Naive thymus-derived CD4-positive, alpha-beta T cell (primary cell): ENCODE results near the gene PRPS1L1. TPM values are rescaled to one million over a fixed set of nuclear protein-coding genes. Genes with fewer than 3 reads are reported as not detected.

Experiments used
- ATAC-seq: fragments of 150-1000 bp; cut with Tn5 transposase; 2 replicates; pipeline ENCODE4 v1.10.0; 2021; ENCODE audit warnings: mild to moderate bottlenecking, moderate library complexity
- CTCF ChIA-PET: fragments of 350-600 bp; sonication (Branson Sonifier 250); formaldehyde crosslinking; loops from one replicate; lab custom pipeline; 2021; ENCODE audit warnings: antibody characterized with exemption; lab: Charles Lee
- POLR2A ChIA-PET: fragments of 350-600 bp; sonication (Branson Sonifier 250); formaldehyde crosslinking; loops from one replicate; lab custom pipeline; 2021; ENCODE audit warnings: antibody characterized with exemption, inconsistent platforms; lab: Charles Lee
- DNase-seq, 9 donors: peaks; one replicate each; pipeline versions ENCODE4 v3.0.0 to v3.0.0-alpha.2; 2020 to 2022; ENCODE audit warnings: mixed read lengths in 1 of 9
- H3K27ac ChIP-seq: one replicate; pipeline ENCODE4 v1.7.0; 2013; ENCODE audit warnings: mild to moderate bottlenecking, low read depth, low read length, moderate library complexity
- H3K27me3 ChIP-seq, 2 donors: one replicate each; pipeline ENCODE4 v1.7.0; 2013; ENCODE audit warnings: low read length in 2 of 2, mild to moderate bottlenecking in 2 of 2, moderate library complexity in 2 of 2; ENCODE audit not compliant: control insufficient read depth in 2 of 2, insufficient read depth in 2 of 2
- H3K36me3 ChIP-seq, 3 experiments: 1 replicate in 2 of 3; 2 replicates in 1 of 3; pipeline ENCODE4 v1.7.0; 2013; ENCODE audit warnings: low read length in 3 of 3, mild to moderate bottlenecking in 3 of 3, moderate library complexity in 1 of 3; ENCODE audit not compliant: insufficient read depth in 3 of 3, control insufficient read depth in 2 of 3
- H3K4me1 ChIP-seq, 2 donors: one replicate each; pipeline ENCODE4 v1.7.0; 2013; ENCODE audit warnings: low read length in 2 of 2, mild to moderate bottlenecking in 2 of 2, moderate library complexity in 1 of 2; ENCODE audit not compliant: control insufficient read depth in 2 of 2, insufficient read depth in 2 of 2
- H3K4me3 ChIP-seq: 2 replicates; pipeline ENCODE4 v1.7.0; 2013; ENCODE audit warnings: mild to moderate bottlenecking, low read length
- H3K9me3 ChIP-seq, 3 experiments: 1 replicate in 2 of 3; 2 replicates in 1 of 3; pipeline ENCODE4 v1.7.0; 2013; ENCODE audit warnings: low read length in 3 of 3; ENCODE audit not compliant: control insufficient read depth in 2 of 3
- H3K27ac Mint-ChIP-seq, 9 donors: one replicate each; pipeline ENCODE4 v1.8.0; 2020 to 2022; ENCODE audit warnings: mixed read lengths in 9 of 9, mild to moderate bottlenecking in 8 of 9, moderate library complexity in 5 of 9, inconsistent platforms in 2 of 9
- H3K27me3 Mint-ChIP-seq, 5 donors: one replicate each; pipeline ENCODE4 v1.8.0; 2021 to 2022; ENCODE audit warnings: mixed read lengths in 5 of 5, mild to moderate bottlenecking in 1 of 5
- H3K36me3 Mint-ChIP-seq, 5 donors: one replicate each; pipeline ENCODE4 v1.8.0; 2020 to 2022; ENCODE audit warnings: mixed read lengths in 5 of 5, mild to moderate bottlenecking in 3 of 5, inconsistent platforms in 1 of 5
- H3K4me1 Mint-ChIP-seq, 7 donors: one replicate each; pipeline ENCODE4 v1.8.0; 2020 to 2022; ENCODE audit warnings: mixed read lengths in 7 of 7, mild to moderate bottlenecking in 3 of 7, inconsistent platforms in 1 of 7
- H3K4me3 Mint-ChIP-seq, 10 donors: one replicate each; pipeline ENCODE4 v1.8.0; 2020 to 2022; ENCODE audit warnings: mild to moderate bottlenecking in 10 of 10, mixed read lengths in 10 of 10, moderate library complexity in 6 of 10, inconsistent platforms in 2 of 10
- H3K9me3 Mint-ChIP-seq, 11 donors: one replicate each; pipeline ENCODE4 v1.8.0; 2020 to 2022; ENCODE audit warnings: mixed read lengths in 11 of 11, mild to moderate bottlenecking in 4 of 11, inconsistent platforms in 1 of 11, moderate library complexity in 1 of 11
- intact Hi-C, 2 donors: fragments of 100-400 bp; cut with micrococcal nuclease; formaldehyde crosslinking; loops; one replicate each; pipeline ENCODE4 v1.15.1; 2023
- polyA plus RNA-seq, 2 donors: library from polyadenylated mRNA; unstranded; fragments of 300-500 nt; fragmentation: Illumina TruSeq; gene quantifications; one replicate each; pipeline ENCODE4 v1.2.3, GENCODE V29; 2021
- total RNA-seq, 6 experiments: library from RNA in 5 of 6; stranded (reverse) in 5 of 6; gene quantifications; 1 replicate in 5 of 6; 2 replicates in 1 of 6; pipeline ENCODE4 v1.2.3 and lab custom pipeline; 2021 to 2026

PRPS1L1 gene
- total and polyA plus RNA-seq, 7 experiments from 2014 or later = not detected

DNA sequence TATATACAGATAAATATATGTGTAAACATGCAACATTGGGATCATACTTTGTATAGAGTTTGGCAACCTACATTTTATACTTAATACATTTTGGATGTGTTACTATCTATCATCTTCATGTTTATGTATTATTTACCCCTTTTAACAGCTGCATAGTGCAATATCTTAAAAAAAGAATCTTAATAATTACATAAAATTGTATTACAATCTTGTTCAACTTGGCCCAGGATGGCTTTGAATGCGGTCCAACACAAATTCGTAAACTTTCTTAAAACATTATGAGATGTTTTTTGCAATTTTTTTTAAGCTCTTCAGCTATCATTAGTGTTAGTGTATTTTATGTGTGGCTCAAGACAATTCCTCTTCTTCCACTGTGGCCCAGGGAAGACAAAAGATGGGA lies 26.3 kb upstream of the PRPS1L1 start:
- no peak overlapping the region for H3K27ac ChIP-seq
- intact Hi-C loops = no loop called here
- no peaks in the 10 kb centered on the region for H3K36me3 Mint-ChIP-seq
- no peaks in the 10 kb centered on the region for H3K9me3 Mint-ChIP-seq
- H3K4me1 Mint-ChIP-seq = no peaks in the 10 kb centered on the region
- DNase-seq (no peak), ATAC-seq (no peak)
- CTCF ChIA-PET = no interaction called here
- H3K27me3 Mint-ChIP-seq = peaks cover 0 to 33% (median 17%) of the 10 kb centered on the region in 5 donors
- no peaks in the 10 kb centered on the region for H3K4me1 ChIP-seq
- no peaks in the 10 kb centered on the region for H3K9me3 ChIP-seq
- H3K36me3 ChIP-seq = no peaks in the 10 kb centered on the region
- POLR2A ChIA-PET = no interaction called here
- H3K27me3 ChIP-seq = no peaks in the 10 kb centered on the region
- H3K27ac Mint-ChIP-seq = no peak overlapping the region
- no peak overlapping the region for H3K4me3 ChIP-seq
- no peak overlapping the region for H3K4me3 Mint-ChIP-seq

DNA sequence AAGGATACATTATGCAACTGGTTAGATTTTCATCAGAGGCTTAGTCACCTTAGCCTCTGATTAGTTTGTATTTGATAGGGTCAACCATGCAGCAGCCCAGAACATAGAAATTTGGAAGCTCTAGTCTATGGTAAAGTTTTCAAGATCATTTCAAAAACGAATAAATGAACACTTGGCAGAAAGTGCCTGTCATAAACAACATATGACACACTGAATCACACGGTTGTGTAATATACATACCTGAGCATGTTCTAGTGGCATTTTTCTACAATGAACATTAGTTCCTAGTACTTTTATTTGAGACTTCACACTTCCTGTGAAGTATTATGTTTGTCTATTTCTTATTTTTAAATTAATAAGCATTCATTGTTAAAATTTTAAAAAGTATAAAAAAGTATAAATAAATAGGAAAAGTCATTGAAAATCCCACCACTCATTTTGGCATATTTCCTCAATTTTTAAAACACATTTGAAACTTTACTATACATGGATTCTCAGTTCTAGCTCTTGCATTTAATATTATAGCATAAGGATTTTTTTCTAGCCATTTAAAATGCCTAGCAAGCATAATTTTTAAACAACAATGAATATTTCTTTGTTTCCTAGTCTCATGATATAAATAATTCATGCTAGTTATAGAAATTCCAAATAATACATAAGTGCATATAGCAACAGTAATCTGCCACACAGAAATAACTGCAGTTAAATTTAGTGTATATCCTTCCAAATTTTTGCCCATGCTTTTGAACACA lies 25.7 kb upstream of the PRPS1L1 start:
- no peak overlapping the region for H3K27ac Mint-ChIP-seq
- no peaks in the 10 kb centered on the region for H3K4me1 Mint-ChIP-seq
- ChIA-PET CTCF (no interaction called here), POLR2A (no interaction called here)
- Histone ChIP-seq H3K36me3 (no peaks in the 10 kb centered on the region), H3K27ac (no peak overlapping the region), H3K4me1 (no peaks in the 10 kb centered on the region), H3K9me3 (no peaks in the 10 kb centered on the region), H3K4me3 (no peak overlapping the region), H3K27me3 (no peaks in the 10 kb centered on the region)
- no peak overlapping the region for H3K4me3 Mint-ChIP-seq
- intact Hi-C loops = no loop called here
- no peaks in the 10 kb centered on the region for H3K36me3 Mint-ChIP-seq
- H3K9me3 Mint-ChIP-seq = no peaks in the 10 kb centered on the region
- ATAC-seq = no peak
- H3K27me3 Mint-ChIP-seq = peaks cover 0 to 36% (median 17%) of the 10 kb centered on the region in 5 donors
- no peak for DNase-seq

DNA sequence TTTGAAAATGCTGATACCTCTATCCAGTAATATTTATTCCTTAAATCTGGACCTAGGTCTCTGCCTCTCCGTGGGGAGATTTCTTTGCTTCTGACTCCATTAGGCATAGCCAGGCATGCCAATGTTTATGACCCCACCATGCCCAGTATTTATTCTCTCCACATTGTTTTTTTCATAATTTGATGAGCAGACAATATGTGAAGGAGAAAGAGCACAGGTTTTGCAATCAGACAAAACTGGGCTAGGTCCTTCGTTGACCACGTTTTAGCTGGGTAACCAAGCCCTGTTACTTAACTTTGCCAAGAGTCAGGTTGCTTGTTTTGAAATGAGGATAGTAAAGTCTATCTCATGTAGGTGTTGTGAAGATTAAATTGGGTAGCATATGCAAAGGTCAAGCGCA lies 21.6 kb upstream of the PRPS1L1 start:
- Histone ChIP-seq H3K4me3 (no peak overlapping the region), H3K36me3 (no peaks in the 10 kb centered on the region), H3K27ac (no peak overlapping the region), H3K9me3 (no peaks in the 10 kb centered on the region), H3K4me1 (no peaks in the 10 kb centered on the region), H3K27me3 (no peaks in the 10 kb centered on the region)
- DNase-seq = no peak
- no peaks in the 10 kb centered on the region for H3K9me3 Mint-ChIP-seq
- ChIA-PET POLR2A (no interaction called here), CTCF (no interaction called here)
- no peaks in the 10 kb centered on the region for H3K4me1 Mint-ChIP-seq
- intact Hi-C loops = no loop called here
- no peak overlapping the region for H3K4me3 Mint-ChIP-seq
- H3K36me3 Mint-ChIP-seq = no peaks in the 10 kb centered on the region
- ATAC-seq = no peak
- H3K27ac Mint-ChIP-seq = no peak overlapping the region
- peaks cover 0 to 16% (median 3%) of the 10 kb centered on the region in 5 donors for H3K27me3 Mint-ChIP-seq

DNA sequence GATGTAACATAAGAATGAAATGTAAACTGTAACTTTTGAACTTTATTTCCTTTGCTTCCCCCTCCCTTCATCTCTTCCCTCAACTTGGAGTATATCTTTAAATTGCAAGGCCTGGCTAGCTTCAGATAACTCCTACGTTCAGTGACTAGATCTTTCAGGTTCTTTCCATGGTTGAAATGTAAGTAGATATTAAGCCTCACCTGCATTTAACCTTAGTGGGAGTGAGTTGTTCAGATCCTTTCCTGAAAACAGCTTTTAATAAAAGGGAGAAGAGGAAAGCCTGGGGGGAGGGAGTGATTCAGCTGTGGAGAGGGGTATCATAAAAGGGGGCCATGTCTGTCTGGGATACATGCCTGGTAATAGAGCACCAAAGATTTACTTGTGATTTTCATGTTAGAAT lies 19.0 kb upstream of the PRPS1L1 start:
- ATAC-seq = no peak
- H3K27ac Mint-ChIP-seq = no peak overlapping the region
- peaks cover 0 to 4% (median 0%) of the 10 kb centered on the region in 5 donors for H3K36me3 Mint-ChIP-seq
- H3K27me3 ChIP-seq = no peaks in the 10 kb centered on the region
- no peak overlapping the region for H3K27ac ChIP-seq
- CTCF ChIA-PET = no interaction called here
- no peaks in the 10 kb centered on the region for H3K4me1 ChIP-seq
- POLR2A ChIA-PET = interaction anchor here (0.6 kb wide), 1 partner anchor 1262 kb away, joined by 3 read pairs; no protein-coding TSS in a partner anchor
- peaks cover 0 to 10% (median 3%) of the 10 kb centered on the region in 11 donors for H3K9me3 Mint-ChIP-seq
- H3K4me3 ChIP-seq = no peak overlapping the region
- H3K9me3 ChIP-seq = no peaks in the 10 kb centered on the region
- peaks cover 0 to 12% (median 0%) of the 10 kb centered on the region in 5 donors for H3K27me3 Mint-ChIP-seq
- no peaks in the 10 kb centered on the region for H3K4me1 Mint-ChIP-seq
- intact Hi-C loops = no loop called here
- no peak overlapping the region for H3K4me3 Mint-ChIP-seq
- DNase-seq = no peak
- H3K36me3 ChIP-seq = no peaks in the 10 kb centered on the region

DNA sequence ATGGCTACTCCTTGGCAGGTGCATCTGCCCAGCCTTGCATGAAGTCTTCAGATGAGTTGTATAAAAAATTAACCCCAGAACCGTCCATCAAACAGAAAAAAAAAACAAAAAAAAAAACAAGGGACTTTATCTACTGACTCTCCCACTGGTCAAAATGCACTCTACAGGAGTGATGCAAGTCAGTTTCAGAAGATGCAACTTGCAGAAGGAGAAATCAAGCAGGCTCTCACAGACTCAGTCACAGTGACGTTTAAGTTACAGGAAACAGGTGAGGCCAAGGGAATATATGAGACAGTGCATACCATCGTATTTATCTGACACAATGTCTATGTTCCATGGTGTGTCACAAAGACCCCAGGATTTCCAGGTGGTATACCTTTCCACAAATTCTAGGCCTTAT lies 17.5 kb upstream of the PRPS1L1 start:
- CTCF ChIA-PET = no interaction called here

DNA sequence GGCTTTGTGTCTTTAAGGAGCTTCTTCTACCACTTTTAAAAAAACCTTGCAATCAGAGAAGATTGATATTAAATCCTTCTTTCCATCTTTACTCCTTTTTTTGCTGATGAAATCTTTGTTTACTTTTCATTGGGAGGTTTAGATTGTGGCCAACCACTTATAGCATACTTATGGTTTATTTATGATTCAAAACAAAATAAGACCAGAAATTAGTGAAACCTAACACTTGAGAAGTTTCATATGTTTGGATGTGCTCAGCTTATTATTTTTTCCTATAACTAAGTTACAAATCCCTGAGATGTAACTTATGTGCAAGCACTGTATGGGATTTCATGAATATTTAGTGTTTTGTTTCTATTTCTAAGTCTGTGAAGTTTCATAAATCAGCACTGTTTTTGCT lies 13.5 kb upstream of the PRPS1L1 start:
- H3K27me3 ChIP-seq = no peaks in the 10 kb centered on the region

More for the DNA sequence above, 17.5 kb upstream of the PRPS1L1 start:
- no peak overlapping the region for H3K27ac Mint-ChIP-seq
- H3K27ac ChIP-seq = no peak overlapping the region
- H3K36me3 ChIP-seq = no peaks in the 10 kb centered on the region
- H3K36me3 Mint-ChIP-seq = peaks cover 0 to 4% (median 0%) of the 10 kb centered on the region in 5 donors
- peaks cover 0 to 10% (median 3%) of the 10 kb centered on the region in 11 donors for H3K9me3 Mint-ChIP-seq
- ATAC-seq (no peak), DNase-seq (no peak)
- H3K27me3 ChIP-seq = no peaks in the 10 kb centered on the region
- H3K4me1 ChIP-seq = no peaks in the 10 kb centered on the region
- intact Hi-C loops = no loop called here
- H3K4me3 ChIP-seq = no peak overlapping the region
- no peaks in the 10 kb centered on the region for H3K4me1 Mint-ChIP-seq
- no peak overlapping the region for H3K4me3 Mint-ChIP-seq
- peaks cover 0 to 5% (median 0%) of the 10 kb centered on the region in 5 donors for H3K27me3 Mint-ChIP-seq
- POLR2A ChIA-PET = no interaction called here
- H3K9me3 ChIP-seq = no peaks in the 10 kb centered on the region

DNA sequence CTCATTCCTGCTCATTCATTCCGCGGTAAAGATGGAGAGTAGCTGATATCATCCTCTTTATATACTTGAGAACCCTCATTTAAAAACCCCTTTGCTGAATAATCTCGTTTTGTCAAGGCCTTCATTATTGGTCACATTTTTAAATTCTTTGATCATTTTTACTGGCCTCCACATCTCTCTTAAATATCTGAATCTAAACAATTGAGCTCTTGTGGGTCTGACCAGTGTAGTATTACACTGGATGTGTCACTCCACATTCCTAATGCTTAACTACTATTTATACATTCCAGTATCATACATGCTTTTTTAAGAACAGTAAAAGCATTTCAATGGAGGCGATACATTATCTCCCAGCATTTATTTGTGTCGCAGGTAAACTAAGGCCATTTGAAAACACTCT lies 12.6 kb upstream of the PRPS1L1 start:
- no peak overlapping the region for H3K27ac ChIP-seq
- H3K27me3 ChIP-seq = no peaks in the 10 kb centered on the region
- POLR2A ChIA-PET = no interaction called here
- Mint-ChIP-seq H3K4me3 (no peak overlapping the region), H3K9me3 (peaks cover 0 to 10% (median 3%) of the 10 kb centered on the region in 11 donors), H3K36me3 (peaks cover 0 to 4% (median 0%) of the 10 kb centered on the region in 5 donors), H3K27me3 (peaks cover 0 to 3% (median under 1%) of the 10 kb centered on the region in 5 donors), H3K27ac (no peak overlapping the region), H3K4me1 (no peaks in the 10 kb centered on the region)
- ATAC-seq (no peak), DNase-seq (no peak)
- H3K4me1 ChIP-seq = no peaks in the 10 kb centered on the region
- CTCF ChIA-PET = no interaction called here
- no peaks in the 10 kb centered on the region for H3K36me3 ChIP-seq
- intact Hi-C loops = no loop called here
- H3K9me3 ChIP-seq = no peaks in the 10 kb centered on the region
- no peak overlapping the region for H3K4me3 ChIP-seq

More for the DNA sequence above, 13.5 kb upstream of the PRPS1L1 start:
- no peak overlapping the region for H3K4me3 ChIP-seq
- no peaks in the 10 kb centered on the region for H3K36me3 ChIP-seq
- Mint-ChIP-seq H3K4me3 (no peak overlapping the region), H3K4me1 (no peaks in the 10 kb centered on the region), H3K27ac (no peak overlapping the region), H3K27me3 (no peaks in the 10 kb centered on the region), H3K9me3 (peaks cover 0 to 10% (median 3%) of the 10 kb centered on the region in 11 donors), H3K36me3 (peaks cover 0 to 4% (median 0%) of the 10 kb centered on the region in 5 donors)
- ChIA-PET CTCF (no interaction called here), POLR2A (no interaction called here)
- no peaks in the 10 kb centered on the region for H3K9me3 ChIP-seq
- intact Hi-C loops = no loop called here
- H3K27ac ChIP-seq = no peak overlapping the region
- H3K4me1 ChIP-seq = no peaks in the 10 kb centered on the region
- no peak for ATAC-seq
- DNase-seq = no peak
